Activated T-helper 9 cell treated with anti-CD3 and anti-CD28 coated beads, Interleukin-2, amount 50 U/mL, for 16 hours (primary cell): ENCODE measurements around the gene COMMD1.
"Not testable (repeated sequence)": the region's sequence is repeated elsewhere in the genome, so short reads cannot be mapped to it uniquely, and the experiment has no call there.

Experiments used
- DNase-seq: peaks from one replicate; pipeline ENCODE4 v3.0.0-alpha.2; 2020; ENCODE audit warnings: low read depth

The COMMD1 gene

DNA sequence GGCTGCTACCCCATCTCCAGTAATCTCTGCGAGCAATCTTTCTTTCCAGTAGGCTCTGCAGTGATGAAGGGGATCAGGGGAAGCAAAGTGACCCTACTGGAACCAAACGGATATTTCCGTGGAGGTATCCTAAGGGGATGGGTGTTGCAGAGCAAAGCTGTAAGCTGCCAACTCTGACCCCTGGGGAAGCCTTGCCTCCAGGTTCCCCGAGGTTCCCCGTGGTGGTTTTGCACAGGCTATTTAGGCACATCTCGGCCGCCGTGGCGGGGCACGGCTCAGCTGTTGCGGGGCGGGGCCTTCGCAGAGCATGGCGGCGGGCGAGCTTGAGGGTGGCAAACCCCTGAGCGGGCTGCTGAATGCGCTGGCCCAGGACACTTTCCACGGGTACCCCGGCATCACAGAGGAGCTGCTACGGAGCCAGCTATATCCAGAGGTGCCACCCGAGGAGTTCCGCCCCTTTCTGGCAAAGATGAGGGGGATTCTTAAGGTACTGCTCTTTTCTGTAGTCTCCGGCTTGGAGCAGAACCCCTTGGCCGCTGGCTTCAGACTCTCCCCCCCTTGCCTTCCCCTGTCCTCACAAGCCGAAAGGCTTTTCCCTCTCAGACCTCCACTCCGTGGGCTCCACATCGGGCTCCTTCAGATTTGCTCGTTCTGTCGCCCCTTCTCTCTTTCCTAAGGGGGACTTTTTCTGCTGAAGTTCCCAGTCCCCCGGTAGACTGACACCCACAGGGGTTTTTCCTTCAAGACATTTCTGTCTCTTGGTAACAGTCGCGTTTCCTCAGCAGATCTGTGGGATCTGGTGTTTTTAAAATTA lies at the start of gene COMMD1:
COMMD1 (plus strand) TSS at position 303 of the 814 bp plus-strand sequence; CDS start at position 308, 5 bp downstream.
- DNase-seq = peak; percentile 71

- no peak for DNase-seq
These were observed 48.2 kb upstream of the COMMD1 start for GRCh38 chr2:61857224-61857623.

GRCh38 chr2:61862085-61862484 lies 43.4 kb upstream of the COMMD1 start:
- DNase-seq = no peak

- DNase-seq = not testable (repeated sequence)
These were observed 38.9 kb upstream of the COMMD1 start for GRCh38 chr2:61866482-61867089.

GRCh38 chr2:61876400-61876799 lies 29.1 kb upstream of the COMMD1 start:
- no peak for DNase-seq

DNA sequence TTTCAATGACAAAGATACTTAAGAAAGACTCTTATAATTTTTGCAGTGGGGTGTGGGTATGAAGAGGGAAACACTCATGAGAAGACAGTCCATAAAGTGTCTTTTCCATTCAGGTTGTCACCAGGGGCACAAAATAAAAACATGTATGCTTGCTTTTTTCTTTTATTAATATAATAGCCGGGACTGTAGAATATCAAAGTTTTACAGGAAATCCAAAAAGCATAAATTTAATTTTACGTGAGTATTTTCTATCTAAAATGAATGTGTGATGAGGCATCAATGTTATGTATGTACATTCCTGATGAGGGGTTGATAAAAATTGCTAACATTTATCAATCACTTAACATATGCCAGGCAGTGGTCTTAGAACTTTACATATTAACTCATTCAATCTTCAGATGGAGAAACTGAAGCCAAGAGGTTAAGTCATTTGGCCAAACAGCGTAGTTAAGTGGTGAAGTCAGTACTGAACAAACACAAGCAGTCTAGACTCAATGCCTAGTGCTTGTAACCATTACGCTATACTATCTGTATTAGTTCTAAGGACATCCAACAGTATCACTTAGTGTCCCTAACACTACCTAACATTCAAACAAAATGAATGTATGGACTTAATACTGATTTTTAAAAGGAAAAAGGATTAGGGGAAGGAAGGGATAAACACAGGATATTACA lies 27.8 kb upstream of the COMMD1 start:
- DNase-seq = no peak

- no peak for DNase-seq
These were observed 26.7 kb upstream of the COMMD1 start for GRCh38 chr2:61878761-61879160.

GRCh38 chr2:61879351-61879750 lies 26.1 kb upstream of the COMMD1 start:
- not testable (repeated sequence) for DNase-seq

- DNase-seq = no peak
These were observed 22.6 kb upstream of the COMMD1 start for GRCh38 chr2:61882850-61883249.

DNA sequence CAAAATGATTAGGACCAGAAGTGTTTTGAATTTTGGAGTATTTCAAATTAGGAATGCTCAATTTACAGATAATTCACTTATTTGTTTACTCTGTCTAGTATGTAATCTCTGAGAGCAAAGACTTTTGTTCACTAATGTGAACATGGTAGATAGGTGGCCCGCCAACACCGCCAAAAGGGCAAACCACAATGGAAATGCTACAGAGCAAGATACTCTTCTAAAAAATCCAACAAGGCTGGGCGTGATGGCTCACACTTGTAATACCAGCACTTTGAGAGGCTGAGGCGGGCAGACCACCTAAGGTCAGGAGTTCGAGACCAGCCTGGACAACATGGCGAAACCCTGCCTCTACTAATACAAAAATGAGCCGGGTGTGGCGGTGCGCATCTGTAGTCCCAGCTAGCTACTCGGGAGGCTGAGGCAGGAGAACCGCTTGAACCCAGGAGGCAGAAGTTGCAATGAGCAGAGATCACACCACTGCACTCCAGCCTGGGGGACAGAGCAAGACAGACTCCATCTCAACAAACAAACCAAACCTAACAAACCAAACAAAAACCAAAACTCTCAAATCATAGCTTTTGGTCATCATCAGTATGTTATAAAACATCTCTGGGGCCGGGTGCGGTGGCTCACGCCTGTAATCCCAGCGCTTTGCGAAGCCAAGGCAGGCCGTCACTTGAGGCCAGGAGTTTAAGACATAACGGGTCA lies 19.4 kb upstream of the COMMD1 start:
- DNase-seq = no peak

GRCh38 chr2:61887717-61888266 lies 17.7 kb upstream of the COMMD1 start:
- no peak for DNase-seq

- peak; percentile 85 for DNase-seq
These were observed 17.0 kb upstream of the COMMD1 start, which contains the start of gene CCT4 for GRCh38 chr2:61888267-61889055. CCT4 (minus strand) TSS chr2:61888656; CDS start chr2:61888507, 149 bp downstream.

- no peak for DNase-seq
These were observed 6.7 kb upstream of the COMMD1 start for GRCh38 chr2:61898810-61899209.

- no peak for DNase-seq
These were observed 5.2 kb upstream of the COMMD1 start for GRCh38 chr2:61900281-61900680.

GRCh38 chr2:61906186-61906470 lies 654 bp downstream of the COMMD1 start:
- no peak for DNase-seq

DNA sequence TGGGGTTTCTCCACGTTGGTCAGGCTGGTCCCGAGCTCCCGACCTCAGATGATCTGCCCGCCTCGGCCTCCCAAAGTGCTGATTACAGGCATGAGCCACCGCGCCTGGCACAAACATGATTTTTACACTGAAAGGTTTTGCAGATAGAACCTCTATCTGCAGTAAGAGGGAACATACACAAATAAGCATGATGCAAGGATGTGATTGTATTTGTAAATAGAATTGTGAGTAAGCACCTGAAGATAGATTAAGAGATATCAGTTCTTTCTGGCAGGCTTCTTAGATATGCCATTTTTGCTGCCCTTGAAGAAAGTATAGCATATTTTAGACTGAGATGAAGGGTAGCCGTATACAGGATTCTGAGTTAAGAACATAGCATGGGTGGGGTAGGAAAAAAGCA lies 3.6 kb downstream of the COMMD1 start:
- DNase-seq = no peak

DNA sequence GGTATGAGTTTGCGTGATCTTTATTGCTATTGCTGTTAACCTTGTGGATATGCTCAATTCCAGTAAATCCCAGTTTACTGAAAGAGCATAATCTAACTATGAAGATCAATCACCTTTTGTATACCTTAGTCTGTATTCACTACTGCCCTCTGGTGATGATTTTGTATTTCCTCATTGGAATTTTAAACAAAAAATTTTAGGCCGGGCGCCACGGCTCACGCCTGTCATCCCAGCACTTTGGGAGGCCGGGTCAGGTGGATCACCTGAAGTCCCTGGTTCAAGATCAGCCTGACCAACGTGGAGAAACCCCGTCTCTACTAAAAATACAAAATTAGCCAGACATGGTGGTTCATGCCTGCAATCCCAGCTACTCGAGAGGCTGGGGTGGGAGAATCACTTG lies 5.1 kb downstream of the COMMD1 start:
- DNase-seq = no peak

- DNase-seq = no peak
These were observed 6.0 kb downstream of the COMMD1 start for GRCh38 chr2:61911510-61911909.

GRCh38 chr2:61914794-61915193 lies 9.3 kb downstream of the COMMD1 start:
- not testable (repeated sequence) for DNase-seq

DNA sequence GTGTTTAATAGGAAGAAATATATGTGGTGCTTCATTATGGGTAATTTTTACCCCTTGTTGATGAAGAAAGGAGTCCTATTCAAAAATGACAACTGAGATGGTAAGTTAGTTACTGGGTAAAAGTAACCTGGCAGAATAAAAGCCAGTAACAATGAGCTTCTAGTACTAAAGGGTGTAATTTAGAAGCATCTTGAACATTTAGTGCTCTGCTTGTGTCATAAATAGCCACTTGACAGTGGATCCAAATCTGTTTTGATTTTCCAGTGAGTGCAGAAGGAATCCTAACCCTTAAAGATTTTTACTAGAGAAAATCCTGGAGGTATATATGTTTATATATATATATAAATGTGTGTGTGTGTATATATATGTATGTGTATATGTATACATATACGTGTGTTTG lies 15.1 kb downstream of the COMMD1 start:
- no peak for DNase-seq

DNA sequence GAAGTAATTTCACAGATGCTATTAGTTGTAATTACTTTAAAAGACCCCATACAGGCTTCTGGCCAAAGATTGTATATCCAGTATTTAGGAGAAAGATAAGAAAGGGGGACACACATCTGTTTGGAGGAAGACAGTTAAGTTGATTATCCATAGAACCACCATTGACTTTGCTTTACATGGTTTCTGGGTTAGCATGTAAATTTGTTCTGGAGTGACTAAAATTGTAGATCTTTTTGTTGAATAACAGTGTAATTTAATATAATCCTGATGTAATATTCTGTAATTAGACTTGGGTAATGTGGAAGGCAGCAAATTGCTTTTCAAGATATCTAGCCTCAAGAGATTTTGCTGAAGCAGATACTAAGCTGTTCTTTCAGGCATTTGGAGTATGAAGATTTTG lies 17.2 kb downstream of the COMMD1 start:
- no peak for DNase-seq
